Stimulated activated CD4-positive, alpha-beta T cell treated with anti-CD3 and anti-CD28 coated beads, Interleukin-4, amount 100 ng/mL, for 24 hours (primary cell): ENCODE results near the gene SERPINB6.
"Not testable (repeated sequence)": the region's sequence is repeated elsewhere in the genome, so short reads cannot be mapped to it uniquely, and the experiment has no call there.

ENCODE experiments used
- DNase-seq: peaks from one replicate; pipeline ENCODE4 v3.0.0-alpha.2; 2020

Gene SERPINB6

GRCh38 chr6:2903411-2904185 lies 67.8 kb downstream of the SERPINB6 start:
- not testable (repeated sequence) for DNase-seq

GRCh38 chr6:2901645-2902502 lies 69.5 kb downstream of the SERPINB6 start:
- not testable (repeated sequence) for DNase-seq

GRCh38 chr6:2900821-2901644 lies 70.3 kb downstream of the SERPINB6 start:
- no peak for DNase-seq

- no peak for DNase-seq
Observed at GRCh38 chr6:2900221-2900807, 71.1 kb downstream of the SERPINB6 start.

- peak; percentile 61 for DNase-seq
Observed at GRCh38 chr6:2899596-2899995, 71.8 kb downstream of the SERPINB6 start.
